WTC11 (cell line): ENCODE results near the gene SEC11A.

Source experiments
- ATF6 ChIP-seq: sonication (generic); formaldehyde crosslinking; IDR thresholded peaks from 2 replicates; pipeline ENCODE4 v1.8.1; 2023; ENCODE audit warnings: mild to moderate bottlenecking, missing genetic modification reagents
- CTCF ChIP-seq: fragments of 200-600 bp; IDR thresholded peaks from 2 replicates; pipeline ENCODE4 v1.8.0; 2022; ENCODE audit warnings: antibody characterized with exemption
- E2F4 ChIP-seq: sonication (generic); formaldehyde crosslinking; IDR thresholded peaks from 2 replicates; pipeline ENCODE4 v1.8.1; 2022; ENCODE audit warnings: low read depth, mild to moderate bottlenecking, moderate library complexity, missing genetic modification reagents, borderline replicate concordance
- ELF4 ChIP-seq: sonication (generic); formaldehyde crosslinking; IDR thresholded peaks from 2 replicates; pipeline ENCODE4 v1.8.1; 2022; ENCODE audit warnings: low read depth, mild to moderate bottlenecking, moderate library complexity, missing genetic modification reagents
- FOXJ3 ChIP-seq: sonication (generic); formaldehyde crosslinking; IDR thresholded peaks from 2 replicates; pipeline ENCODE4 v1.9.0; 2021; ENCODE audit warnings: missing genetic modification reagents, mild to moderate bottlenecking, borderline replicate concordance
- NFYB ChIP-seq: sonication (generic); formaldehyde crosslinking; conservative IDR thresholded peaks from 2 replicates; pipeline ENCODE4 v1.8.0; 2022; ENCODE audit warnings: low read depth, missing genetic modification reagents
- SP1 ChIP-seq: sonication (generic); formaldehyde crosslinking; conservative IDR thresholded peaks from 2 replicates; pipeline ENCODE4 v1.8.1; 2022; ENCODE audit warnings: missing genetic modification reagents
- USF1 ChIP-seq: sonication (generic); formaldehyde crosslinking; IDR thresholded peaks from 2 replicates; pipeline ENCODE4 v1.8.0; 2022; ENCODE audit warnings: mild to moderate bottlenecking, missing genetic modification reagents
- ZNF281 ChIP-seq: sonication (generic); formaldehyde crosslinking; IDR thresholded peaks from 2 replicates; pipeline ENCODE4 v1.8.0; 2023; ENCODE audit warnings: mild to moderate bottlenecking, missing genetic modification reagents

- no peak for TF ChIP-seq CTCF
- TF ChIP-seq SP1 (CRISPR knock-in tag): no peak
- TF ChIP-seq E2F4 (CRISPR knock-in tag): no peak
- no peak for TF ChIP-seq USF1 (CRISPR knock-in tag)
- no peak for TF ChIP-seq ZNF281
- TF ChIP-seq NFYB (CRISPR knock-in tag): no peak
- no peak for TF ChIP-seq ATF6
- TF ChIP-seq FOXJ3 (CRISPR knock-in tag): no peak
- no peak for TF ChIP-seq ELF4 (CRISPR knock-in tag)
Observed at GRCh38 chr15:84643838-84644237, 72.1 kb downstream of the SEC11A start.
